ENCODE data around the gene GLIPR1L1. TPM values are rescaled to one million over a fixed set of nuclear protein-coding genes. Genes with fewer than 3 reads are reported as not detected.
"Not testable (repeated sequence)": the region's sequence is repeated elsewhere in the genome, so short reads cannot be mapped to it uniquely, and the experiment has no call there.

The GLIPR1L1 gene
- total RNA-seq, 2 donors from 2014 or later: not detected

DNA sequence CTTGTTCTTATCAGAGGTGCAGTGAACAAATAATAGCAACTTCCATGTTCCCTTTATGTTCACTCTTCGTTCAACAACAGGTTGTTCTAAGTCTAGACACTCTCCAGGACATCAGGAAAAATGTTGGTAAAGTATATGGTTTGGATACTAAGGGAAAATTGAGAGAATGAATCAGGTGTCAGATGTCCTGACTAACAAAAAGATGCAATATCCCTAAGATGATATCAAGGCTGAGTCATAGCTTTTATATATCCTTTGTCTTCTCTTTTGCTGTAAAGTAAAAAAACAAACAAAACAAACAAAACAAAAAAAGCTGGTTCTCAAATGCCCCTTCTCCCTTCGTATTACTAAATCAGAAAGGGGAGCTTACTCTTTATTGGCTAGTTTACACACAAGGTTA, 11.1 kb downstream of the GLIPR1L1 start:
- DNase-seq: no peak
- no peak for ATAC-seq
- intact Hi-C loops (cut with DNase I, micrococcal nuclease): no loop called here

DNA sequence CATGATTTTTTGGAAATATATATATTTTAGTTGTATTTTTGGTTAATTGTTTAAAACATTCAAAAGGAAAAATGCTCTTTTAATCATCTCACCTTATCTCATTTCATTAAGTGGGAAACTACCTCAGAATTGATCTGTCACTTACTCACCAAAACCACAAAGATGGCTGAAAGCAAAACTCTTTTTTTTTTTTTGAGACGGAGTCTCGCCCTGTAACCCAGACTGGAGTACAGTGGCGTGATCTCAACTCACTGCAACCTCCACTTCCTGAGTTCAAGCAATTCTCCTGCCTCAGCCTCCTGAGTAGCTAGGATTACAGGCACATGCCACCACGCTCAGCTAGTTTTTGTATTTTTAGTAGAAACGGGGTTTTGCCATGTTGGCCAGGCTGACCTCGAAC, 11.7 kb downstream of the GLIPR1L1 start:
- ATAC-seq; intact Hi-C loops (cut with DNase I, micrococcal nuclease); DNase-seq: not testable (repeated sequence)

DNA sequence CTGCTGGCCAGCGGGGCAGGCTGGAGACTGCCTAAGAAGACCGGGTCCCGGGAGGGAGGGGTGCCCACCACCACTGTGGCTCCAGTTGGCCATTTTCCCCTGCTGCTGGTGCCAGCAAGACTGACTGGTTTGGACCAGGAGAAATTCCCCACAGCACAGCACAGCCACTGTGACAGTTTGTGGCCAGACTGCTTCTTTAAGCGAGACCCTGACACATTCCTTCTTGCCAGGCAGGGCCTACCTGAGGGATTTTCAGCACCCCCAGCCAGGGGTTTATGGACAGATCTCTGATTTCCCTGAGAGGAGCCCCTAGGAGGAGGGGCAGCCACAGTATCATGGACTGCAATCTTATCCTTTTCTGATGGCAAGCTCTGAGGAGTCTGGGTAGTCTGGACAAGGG, 15.5 kb downstream of the GLIPR1L1 start:
- intact Hi-C loops (cut with DNase I, micrococcal nuclease): no loop called here
- ATAC-seq (no peak), DNase-seq (no peak)

DNA sequence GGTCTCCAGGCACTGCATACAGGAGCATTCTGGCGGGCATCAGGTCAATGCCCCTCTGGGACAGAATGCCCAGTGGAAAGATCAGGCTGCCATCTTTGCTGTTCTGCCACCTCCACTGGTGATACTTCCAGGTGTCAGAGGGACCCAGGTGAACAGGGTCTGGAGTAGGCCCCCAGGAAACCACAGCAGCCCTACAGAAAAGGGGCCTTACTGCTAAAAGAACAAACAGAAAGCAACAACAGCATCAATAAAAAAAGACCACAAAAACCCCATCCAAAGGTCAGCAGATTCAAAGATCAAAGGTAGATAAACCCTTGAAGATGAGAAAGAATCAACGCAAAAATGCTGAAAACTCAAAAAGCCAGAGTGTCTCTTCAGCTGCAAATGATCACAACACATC, 15.9 kb downstream of the GLIPR1L1 start:
- DNase-seq: no peak
- intact Hi-C loops (cut with DNase I, micrococcal nuclease): no loop called here
- ATAC-seq: no peak

DNA sequence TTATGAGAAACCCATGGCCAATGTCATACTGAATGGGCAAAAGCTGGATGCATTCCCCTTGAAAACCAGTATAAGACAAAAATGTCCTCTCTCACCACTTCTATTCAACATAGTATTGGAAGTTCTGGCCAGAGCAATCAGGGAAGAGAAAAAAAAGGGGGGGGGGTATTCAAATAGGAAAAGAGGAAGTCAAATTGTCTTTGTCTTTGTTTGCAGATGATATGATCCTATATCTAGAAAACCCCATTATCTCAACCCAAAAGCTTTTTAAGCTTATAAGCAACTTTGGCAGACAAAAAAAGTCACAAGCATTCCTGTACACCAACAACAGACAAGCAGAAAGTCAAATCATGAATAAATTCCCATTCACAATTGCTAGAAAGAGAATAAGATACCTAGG, 19.5 kb downstream of the GLIPR1L1 start:
- DNase-seq: no peak
- no peak for ATAC-seq
- intact Hi-C loops (cut with DNase I, micrococcal nuclease): no loop called here

DNA sequence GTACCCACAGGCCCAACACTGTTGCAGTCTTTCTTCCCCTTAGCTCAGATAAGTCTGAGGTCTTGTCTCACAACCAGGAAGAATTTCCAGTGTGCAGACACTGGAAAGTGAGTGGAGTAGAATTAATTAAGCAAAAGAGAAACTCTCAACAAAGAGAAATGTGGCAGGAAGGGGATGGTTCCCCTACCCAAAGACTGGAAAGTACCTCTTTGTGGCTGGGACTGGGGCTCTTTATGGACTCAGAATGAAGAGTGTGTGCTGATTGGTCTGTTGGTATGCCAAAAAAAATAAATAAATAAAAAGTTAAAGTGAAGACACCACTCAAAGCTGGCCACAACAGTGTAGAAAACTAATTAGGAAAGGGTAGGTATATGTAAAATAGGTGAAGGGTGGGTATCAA, 26.4 kb downstream of the GLIPR1L1 start:
- ATAC-seq (no peak), DNase-seq (no peak)
- intact Hi-C loops (cut with DNase I, micrococcal nuclease): no loop called here

DNA sequence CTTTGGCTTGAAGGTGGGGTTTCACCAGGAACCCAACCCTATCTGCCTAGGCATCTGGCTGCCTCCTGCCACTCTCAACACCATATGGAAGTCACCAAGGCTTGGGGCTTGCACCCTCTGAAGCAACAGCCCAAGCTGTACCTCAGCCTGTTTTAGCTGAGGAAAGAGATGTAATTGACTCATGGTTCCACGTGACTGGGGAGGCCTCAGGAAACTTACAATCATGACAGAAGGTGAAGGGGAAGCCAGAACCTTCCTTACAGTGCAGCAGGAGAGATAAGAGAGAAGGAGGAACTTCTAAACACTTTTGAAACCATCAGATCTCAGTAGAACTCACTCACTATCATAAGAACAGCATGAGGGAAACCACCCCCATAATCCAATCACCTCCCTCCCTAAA, 26.9 kb downstream of the GLIPR1L1 start:
- intact Hi-C loops (cut with DNase I, micrococcal nuclease): no loop called here
- DNase-seq (no peak), ATAC-seq (no peak)

DNA sequence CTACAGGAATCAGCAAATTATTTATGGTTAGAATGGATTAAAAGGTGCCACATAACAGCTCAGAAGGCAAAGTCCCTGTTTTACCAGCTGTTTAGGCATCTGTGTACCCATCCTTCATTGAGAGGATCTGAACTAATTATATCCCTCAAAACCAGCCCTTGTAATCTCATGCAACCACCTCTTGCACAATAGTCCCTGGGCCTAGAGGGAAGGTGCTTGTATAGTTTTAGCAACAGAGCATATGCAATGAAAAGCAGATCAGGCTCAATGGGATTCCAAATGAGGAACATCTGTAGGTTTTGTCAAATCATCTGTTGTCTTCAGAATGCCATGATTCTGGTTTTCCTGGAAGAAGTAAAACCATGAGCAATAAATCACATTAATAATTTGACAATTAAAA, 30.4 kb downstream of the GLIPR1L1 start:
- no peak for ATAC-seq
- no peak for DNase-seq
- intact Hi-C loops (cut with DNase I, micrococcal nuclease): no loop called here

DNA sequence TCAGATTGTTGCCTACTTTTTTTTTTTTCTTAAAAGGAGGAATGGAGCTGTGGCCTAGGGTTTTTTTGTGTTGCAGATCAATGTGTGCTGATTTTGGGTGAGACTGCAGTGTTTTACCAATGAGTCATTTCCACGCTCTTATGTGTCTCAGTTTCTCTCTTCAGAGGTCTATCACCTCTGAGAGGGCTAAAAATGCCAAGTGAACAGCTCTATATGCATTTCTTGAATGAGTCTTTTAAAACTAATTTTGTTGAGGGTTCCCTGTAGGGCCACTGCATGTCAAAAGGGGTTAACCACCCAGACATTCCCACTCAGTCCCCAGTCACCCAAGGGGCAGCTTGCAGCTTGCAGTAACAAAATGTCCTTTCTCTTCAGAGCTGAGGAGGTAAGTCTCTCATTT, 32.2 kb downstream of the GLIPR1L1 start:
- DNase-seq (no peak), ATAC-seq (no peak)
- intact Hi-C loops (cut with DNase I, micrococcal nuclease): no loop called here

DNA sequence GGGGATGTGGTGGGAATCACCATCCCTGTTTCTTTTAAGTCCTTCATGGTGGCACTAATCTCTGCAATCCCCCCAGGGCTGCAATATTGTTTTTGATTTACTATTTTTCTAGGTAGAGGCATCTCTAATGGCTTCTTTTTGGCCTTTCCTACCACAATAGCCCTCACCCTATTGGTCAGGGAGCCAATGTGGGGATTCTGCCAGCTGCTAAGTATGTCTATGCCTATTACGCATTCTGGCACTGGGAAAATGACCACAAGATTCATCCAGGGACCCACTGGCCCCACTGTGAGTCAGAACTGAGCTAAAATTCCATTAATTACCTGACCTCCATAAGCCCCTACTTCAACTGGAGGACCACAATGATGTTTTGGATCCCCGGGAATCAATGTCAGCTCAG, 40.5 kb downstream of the GLIPR1L1 start:
- intact Hi-C loops (cut with DNase I, micrococcal nuclease): no loop called here
- ATAC-seq (no peak), DNase-seq (no peak)

DNA sequence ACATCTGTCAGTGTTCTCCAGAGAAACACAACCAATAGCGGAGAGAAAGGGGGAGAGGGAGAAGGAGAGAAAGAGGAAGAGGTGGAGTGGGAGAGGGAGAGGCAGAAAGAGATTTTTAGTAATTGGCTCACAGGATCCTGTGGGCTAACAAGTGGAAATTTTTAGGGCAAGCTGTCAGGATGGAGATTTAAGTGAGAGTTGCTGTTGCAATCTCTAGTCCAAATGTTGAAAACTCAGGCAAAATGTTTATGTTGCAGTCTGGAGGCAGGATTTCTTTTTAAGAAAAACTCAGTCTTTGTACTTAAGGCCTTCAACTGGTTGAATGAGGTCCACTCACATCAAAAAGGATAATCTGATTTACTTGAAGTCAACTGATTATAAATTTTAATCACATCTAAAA, 43.9 kb downstream of the GLIPR1L1 start:
- no peak for DNase-seq
- intact Hi-C loops (cut with DNase I, micrococcal nuclease): no loop called here
- no peak for ATAC-seq

DNA sequence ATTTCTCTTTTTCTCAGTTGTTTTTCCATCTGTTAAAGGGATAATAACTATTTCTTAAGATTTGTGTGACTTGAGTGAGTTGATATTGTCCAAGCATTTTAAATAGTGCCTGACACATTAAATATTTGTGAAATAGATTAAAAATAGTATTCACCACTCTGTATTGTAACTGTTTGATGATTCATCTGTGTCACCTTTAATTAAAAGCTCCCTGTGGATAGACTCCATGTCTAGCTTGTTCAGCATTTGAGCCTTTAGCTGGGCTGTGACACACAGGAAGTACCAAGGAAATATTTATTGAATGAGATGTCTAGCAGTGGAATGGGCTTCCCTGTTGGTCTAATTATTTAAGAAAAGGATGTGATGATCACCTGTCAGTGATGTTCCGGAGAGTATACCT, 54.6 kb downstream of the GLIPR1L1 start:
- DNase-seq (no peak), ATAC-seq (no peak)
- intact Hi-C loops (cut with DNase I, micrococcal nuclease): loop anchor here in 1 of 2 donors (10.0 kb wide), 1 partner anchor 54 kb away; the partner anchor contains the start of genes CAPS2 and GLIPR1L1

DNA sequence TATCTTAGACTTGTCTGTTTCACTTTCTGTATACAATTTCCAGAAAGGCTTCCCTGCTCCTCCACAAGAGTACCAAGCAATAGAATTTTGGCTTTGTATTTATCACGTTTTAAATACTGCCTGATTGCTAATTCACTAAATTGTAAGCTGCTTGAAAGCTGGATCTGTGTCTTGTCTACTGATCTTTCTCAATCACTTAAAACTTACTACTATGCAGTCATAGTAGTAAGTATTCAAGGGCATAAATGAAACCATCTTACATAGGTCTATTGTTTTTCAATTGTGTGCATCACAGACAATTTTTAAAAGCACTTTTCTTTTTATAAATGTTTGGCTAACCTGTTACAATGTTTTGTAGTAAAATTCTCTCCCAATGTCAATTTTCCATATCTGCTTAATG, 55.2 kb downstream of the GLIPR1L1 start:
- intact Hi-C loops (cut with DNase I, micrococcal nuclease): loop anchor here in 1 of 2 donors (10.0 kb wide), 2 partner anchors 55 to 115 kb away; partner anchors contain the start of genes CAPS2 and GLIPR1L1
- DNase-seq (no peak), ATAC-seq (no peak)

DNA sequence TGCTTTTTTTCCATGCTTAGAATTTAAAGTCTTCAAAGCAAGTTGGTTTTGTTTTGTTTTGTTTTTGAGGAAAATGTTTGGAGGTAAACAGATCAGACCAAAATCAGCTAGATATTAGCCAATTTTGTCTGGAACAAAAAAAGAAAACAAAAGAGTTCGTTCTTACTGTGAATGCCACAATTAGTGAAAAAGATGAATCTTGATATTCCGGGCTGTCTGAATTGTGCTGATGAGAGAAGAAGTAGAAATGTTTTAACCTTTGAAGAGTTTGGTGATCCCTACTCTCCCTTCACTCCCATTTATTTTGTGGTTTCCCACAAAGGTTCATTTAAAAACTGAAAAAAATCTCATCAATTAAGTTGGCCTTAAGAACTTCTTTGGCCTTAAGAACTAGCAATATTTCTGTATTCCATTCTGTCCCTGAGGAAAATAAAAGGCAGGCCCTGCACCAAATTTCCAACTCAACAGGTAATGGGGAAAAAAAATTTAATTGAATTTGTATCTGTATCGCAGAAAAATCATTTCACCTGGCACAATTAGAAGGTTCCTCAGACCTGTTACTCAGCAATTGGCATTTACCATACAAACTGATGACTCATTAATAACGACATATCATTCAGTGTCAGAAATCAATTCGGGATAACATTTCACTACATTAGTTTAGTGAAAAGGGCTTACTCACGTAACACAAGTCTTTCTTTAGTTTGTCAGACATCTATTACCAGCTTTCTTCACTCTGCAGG, 55.9 kb downstream of the GLIPR1L1 start:
- intact Hi-C loops (cut with DNase I, micrococcal nuclease): loop anchor here in 1 of 2 donors (10.0 kb wide), 1 partner anchor 114 kb away; no protein-coding TSS in a partner anchor
- DNase-seq (no peak), ATAC-seq (no peak)

DNA sequence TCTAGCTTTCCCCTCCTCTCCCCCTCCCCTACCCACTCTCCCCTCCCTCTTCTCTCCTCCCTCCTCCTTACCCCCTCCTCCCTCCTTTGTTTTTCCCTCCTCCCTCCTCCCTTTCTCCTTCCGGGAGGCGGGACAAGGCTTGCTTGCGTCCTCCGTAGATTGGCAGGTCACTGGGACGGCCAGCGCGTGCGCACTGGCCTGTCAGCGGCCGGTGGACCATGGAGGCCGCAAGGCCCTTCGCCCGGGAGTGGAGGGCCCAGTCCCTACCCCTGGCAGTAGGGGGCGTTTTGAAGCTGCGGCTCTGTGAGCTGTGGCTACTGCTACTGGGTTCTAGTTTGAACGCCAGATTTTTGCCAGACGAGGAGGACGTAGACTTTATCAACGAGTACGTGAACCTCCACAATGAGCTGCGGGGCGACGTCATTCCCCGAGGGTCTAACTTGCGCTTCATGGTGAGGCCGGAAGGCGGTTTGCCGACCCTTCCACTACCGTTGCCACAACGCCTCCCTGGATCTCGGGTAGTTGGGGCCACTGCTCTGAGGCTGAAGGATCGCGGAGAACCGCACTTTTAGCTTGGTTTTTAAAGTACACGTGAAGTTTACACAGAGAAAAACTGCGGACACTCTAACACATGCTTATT, 56.5 kb downstream of the GLIPR1L1 start, which contains the start of gene GLIPR1L2:
GLIPR1L2 (plus strand) TSS at position 191 of the 640 bp plus-strand sequence; CDS start at position 219, 28 bp downstream.
- intact Hi-C loops (cut with DNase I, micrococcal nuclease): loop anchor here in 1 of 2 donors (10.0 kb wide), 1 partner anchor 114 kb away; no protein-coding TSS in a partner anchor
- peak; percentile 92 to 94 for DNase-seq
- ATAC-seq: peak; percentile 100

DNA sequence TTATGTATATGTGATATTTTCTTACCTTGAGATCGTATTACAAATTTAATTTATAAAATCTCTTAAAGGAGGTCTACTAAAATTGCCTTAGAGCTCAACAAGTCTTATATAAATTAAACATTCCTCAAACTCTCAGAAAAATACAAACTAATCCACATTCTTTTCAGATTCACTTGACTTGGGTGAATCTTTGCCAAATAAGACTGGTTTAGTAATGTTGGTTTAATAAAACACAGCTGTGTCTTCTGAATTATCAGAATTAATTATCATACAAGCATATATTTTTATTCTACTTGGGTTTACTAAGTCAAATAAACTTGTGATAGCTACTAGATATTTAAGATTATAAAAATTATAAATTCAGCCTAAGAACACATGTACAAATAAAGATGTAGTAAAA, 69.8 kb downstream of the GLIPR1L1 start:
- ATAC-seq: no peak

DNA sequence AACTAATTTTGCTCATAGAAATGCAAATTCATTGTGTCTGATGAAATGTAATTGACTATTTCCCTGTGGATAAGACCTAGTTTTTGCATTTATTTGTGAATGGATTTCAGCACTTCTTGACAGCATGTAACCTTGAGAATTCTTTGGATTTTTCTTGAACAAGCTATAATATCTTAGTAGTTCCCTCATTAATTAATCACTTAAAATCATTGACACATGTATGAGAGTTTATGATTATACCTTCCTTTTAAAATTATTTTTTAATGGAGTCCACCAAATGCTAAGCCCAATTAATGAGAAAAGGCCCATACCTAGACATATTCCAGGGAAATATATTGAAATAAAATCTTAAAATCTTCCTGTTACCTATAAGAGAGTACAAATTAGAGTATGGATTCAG, 73.2 kb downstream of the GLIPR1L1 start:
- no peak for ATAC-seq
- DNase-seq: no peak
- intact Hi-C loops (cut with DNase I, micrococcal nuclease): no loop called here

More for the DNA sequence above, 69.8 kb downstream of the GLIPR1L1 start:
- intact Hi-C loops (cut with DNase I, micrococcal nuclease): no loop called here
- no peak for DNase-seq

DNA sequence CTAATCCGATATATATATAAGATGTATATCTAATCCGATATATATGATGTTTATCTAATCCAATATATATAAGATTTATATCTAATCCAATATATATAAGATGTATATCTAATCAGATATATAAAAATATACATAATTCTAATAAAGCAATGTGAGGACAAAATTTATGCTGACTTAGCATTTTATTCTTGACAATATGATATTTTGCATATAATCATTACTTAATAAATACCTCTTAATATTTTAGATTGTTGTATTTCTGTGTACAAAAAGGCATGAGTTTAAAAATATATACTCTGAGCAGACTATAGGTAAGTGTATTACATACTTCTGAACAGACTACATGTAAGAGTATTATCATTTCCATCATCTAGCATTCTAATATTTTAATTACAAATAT, 75.4 kb downstream of the GLIPR1L1 start:
- intact Hi-C loops (cut with DNase I, micrococcal nuclease): no loop called here
- ATAC-seq (no peak), DNase-seq (no peak)

DNA sequence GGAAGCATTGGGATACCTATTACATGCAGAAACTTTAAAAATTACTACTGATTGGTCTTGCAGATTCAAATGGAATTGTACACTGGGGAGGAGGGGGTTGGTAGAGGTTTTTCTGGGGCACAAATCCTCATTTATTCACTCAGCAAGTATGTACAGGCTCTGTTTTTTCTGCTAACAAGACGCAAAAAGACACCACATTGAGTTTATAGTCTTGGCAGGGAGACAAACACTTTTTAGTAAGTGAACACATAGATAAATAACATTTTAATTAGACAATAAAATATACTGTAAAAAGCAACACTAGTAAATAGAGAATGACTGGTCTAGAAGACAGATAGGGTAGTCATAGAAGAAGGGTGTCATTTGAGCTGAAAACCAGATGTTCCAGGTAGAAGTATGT, 80.2 kb downstream of the GLIPR1L1 start:
- no peak for DNase-seq

DNA sequence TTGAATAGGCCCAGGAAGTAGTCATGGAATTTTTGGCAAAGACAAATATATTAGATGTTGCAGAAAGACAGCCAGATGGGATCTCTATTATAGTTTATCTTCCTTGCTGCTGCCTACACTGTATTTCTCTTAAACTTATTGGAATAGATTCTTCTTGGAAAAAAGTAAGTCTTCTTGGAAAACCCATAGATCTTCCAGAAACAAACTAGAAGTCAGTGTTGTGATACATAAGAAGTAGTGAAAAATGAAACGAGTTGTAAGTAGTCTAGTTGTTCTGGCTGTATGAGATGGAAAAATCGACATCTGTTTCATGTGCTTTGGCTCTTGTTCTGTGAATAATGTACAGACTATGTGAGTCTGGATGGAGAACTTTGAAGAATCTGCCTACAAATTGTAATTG, 85.4 kb downstream of the GLIPR1L1 start:
- intact Hi-C loops (cut with DNase I, micrococcal nuclease): no loop called here
- ATAC-seq (no peak), DNase-seq (no peak)

More for the DNA sequence above, 80.2 kb downstream of the GLIPR1L1 start:
- ATAC-seq: no peak
- intact Hi-C loops (cut with DNase I, micrococcal nuclease): no loop called here
